Panc1 (cell line): Measurements from ENCODE around the gene SGK1. TPM values are rescaled to one million over a fixed set of nuclear protein-coding genes. Genes with fewer than 3 reads are reported as not detected.
"Not testable (repeated sequence)": the region's sequence is repeated elsewhere in the genome, so short reads cannot be mapped to it uniquely, and the experiment has no call there.

Experiments
- ATAC-seq: fragments of 200-7000 bp; cut with Tn5 transposase; 2 replicates; pipeline ENCODE4 v1.9.1; 2020; ENCODE audit warnings: mild to moderate bottlenecking, moderate library complexity
- BruUV-seq: library from RNA; stranded (reverse); fragments of 400-500 nt; replicated peaks from 2 replicates; lab custom pipeline; 2021; lab: Mats Ljungman, UMichigan
- CTCF ChIA-PET: fragments of 300-600 bp; sonication (Branson Sonifier 250); formaldehyde crosslinking; loops from one replicate; lab custom pipeline; 2022; ENCODE audit warnings: antibody characterized with exemption; lab: Charles Lee
- POLR2A ChIA-PET: fragments of 300-600 bp; sonication (Branson Sonifier 250); formaldehyde crosslinking; loops from one replicate; lab custom pipeline; 2022; ENCODE audit warnings: antibody characterized with exemption; lab: Charles Lee
- DNase-seq: peaks from one replicate; pipeline ENCODE4 v3.0.0-alpha.2; 2010; ENCODE audit warnings: low read depth, low spot score
- H3K27ac ChIP-seq: 2 replicates; pipeline ENCODE4 v1.5.1; 2011; ENCODE audit warnings: mild to moderate bottlenecking, low read length, inconsistent platforms
- H3K27me3 ChIP-seq: fragments of 200-500 bp; sonication (Bioruptor generic); 2 replicates; pipeline ENCODE4 v1.6.0; 2014; ENCODE audit warnings: low read length, inconsistent platforms; ENCODE audit not compliant: control insufficient read depth, insufficient read depth
- H3K36me3 ChIP-seq: fragments of 200-500 bp; sonication (Bioruptor generic); 2 replicates; pipeline ENCODE4 v1.5.1; 2014; ENCODE audit warnings: inconsistent platforms, mild to moderate bottlenecking, low read length, moderate library complexity; ENCODE audit not compliant: control insufficient read depth, insufficient read depth
- H3K4me1 ChIP-seq: 2 replicates; pipeline ENCODE4 v1.5.1; 2011; ENCODE audit warnings: inconsistent platforms, mild to moderate bottlenecking, low read length, moderate library complexity; ENCODE audit not compliant: control insufficient read depth, insufficient read depth
- H3K4me3 ChIP-seq, 2 experiments: 2 replicates each; pipeline ENCODE4 v1.5.1; 2011 to 2012; ENCODE audit warnings: low read depth in 2 of 2, low read length in 2 of 2, mild to moderate bottlenecking in 2 of 2, inconsistent platforms in 1 of 2, moderate library complexity in 1 of 2
- H3K9me3 ChIP-seq: fragments of 200-500 bp; sonication (Bioruptor generic); 2 replicates; pipeline ENCODE4 v1.5.1; 2014; ENCODE audit warnings: low read depth, mild to moderate bottlenecking, inconsistent platforms, low read length, moderate library complexity; ENCODE audit not compliant: control insufficient read depth, insufficient read depth
- CTCF ChIP-seq: fragments of 450-650 bp; IDR thresholded peaks from 2 replicates; pipeline ENCODE4 v1.5.1; 2017; ENCODE audit warnings: mild to moderate bottlenecking
- POLR2AphosphoS5 ChIP-seq: IDR thresholded peaks from 2 replicates; pipeline ENCODE4 v1.6.1; 2012; ENCODE audit warnings: mild to moderate bottlenecking, low read depth, low read length, moderate library complexity
- REST ChIP-seq, 2 experiments: IDR thresholded peaks; 2 replicates each; pipeline ENCODE4 v1.6.1; 2011 to 2012; ENCODE audit warnings: low read depth in 2 of 2, control low read depth in 1 of 2, low read length in 1 of 2, mild to moderate bottlenecking in 1 of 2, moderate library complexity in 1 of 2; ENCODE audit not compliant: insufficient read depth in 1 of 2
- SIN3A ChIP-seq: IDR thresholded peaks from 2 replicates; pipeline ENCODE4 v1.6.1; 2012; ENCODE audit warnings: low read depth, mild to moderate bottlenecking, low read length, moderate library complexity, borderline replicate concordance; ENCODE audit not compliant: insufficient read depth
- TCF7L2 ChIP-seq: IDR thresholded peaks from 2 replicates; pipeline ENCODE4 v1.6.1; 2011; ENCODE audit warnings: mild to moderate bottlenecking, low read depth, low read length, inconsistent platforms
- in situ Hi-C: cut with HindIII; loops from 2 replicates; pipeline ENCODE4 v1.10.0; 2016; ENCODE audit warnings: low sequenced_read_pairs, low pct_unique_long_range_greater_than_20kb
- intact Hi-C: fragments of 100-400 bp; cut with micrococcal nuclease; formaldehyde crosslinking; loops from one replicate; pipeline ENCODE4 v1.10.0; 2022; ENCODE audit not compliant: unreplicated experiment
- total RNA-seq: library from RNA; stranded (reverse); gene quantifications from one replicate; pipeline ENCODE4 v1.2.1, GENCODE V29; 2021; ENCODE audit not compliant: unreplicated experiment

Gene SGK1
- total RNA-seq, 1 experiment from 2014 or later: 7.5 TPM

- intact Hi-C loops (no loop called here), in situ Hi-C loops (no loop called here)
- DNase-seq (no peak), ATAC-seq (no peak)
- H3K9me3 ChIP-seq: no peaks in the 10 kb centered on the region
- BruUV-seq: no TSS peak
- H3K4me1 ChIP-seq: no peaks in the 10 kb centered on the region
- H3K4me3 ChIP-seq: no peak overlapping the region
- no peaks in the 10 kb centered on the region for H3K36me3 ChIP-seq
- H3K27ac ChIP-seq: no peak overlapping the region
- ChIA-PET CTCF (interaction anchor here (0.7 kb wide), 1 partner anchor 67 kb away, joined by 7 read pairs; no protein-coding TSS in a partner anchor), POLR2A (no interaction called here)
- no peaks in the 10 kb centered on the region for H3K27me3 ChIP-seq
- TF ChIP-seq REST (IDR thresholded peaks at IDR 0.05; ENCODE audit: insufficient read depth in 1 of 2, low read depth in 2 of 2, low read length in 1 of 2): no peak
- no peak for TF ChIP-seq CTCF
- no peak for TF ChIP-seq POLR2AphosphoS5
- TF ChIP-seq TCF7L2: no peak
- no peak for TF ChIP-seq SIN3A
Observed at GRCh38 chr6:134281388-134281787, 36.5 kb downstream of the SGK1 start.

GRCh38 chr6:134278000-134278399 is 39.9 kb downstream of the SGK1 start:
- intact Hi-C loops (no loop called here), in situ Hi-C loops (no loop called here)
- DNase-seq (no peak), ATAC-seq (no peak)
- no peak for TF ChIP-seq CTCF
- no peak for TF ChIP-seq REST (IDR thresholded peaks at IDR 0.05; ENCODE audit: insufficient read depth in 1 of 2, low read depth in 2 of 2, low read length in 1 of 2)
- no peak for TF ChIP-seq SIN3A
- no peak for TF ChIP-seq POLR2AphosphoS5
- POLR2A ChIA-PET: no interaction called here
- Histone ChIP-seq H3K4me3 (no peak overlapping the region), H3K27me3 (no peaks in the 10 kb centered on the region), H3K9me3 (no peaks in the 10 kb centered on the region), H3K36me3 (no peaks in the 10 kb centered on the region), H3K4me1 (no peaks in the 10 kb centered on the region), H3K27ac (no peak overlapping the region)
- BruUV-seq: no TSS peak
- CTCF ChIA-PET: no interaction called here

GRCh38 chr6:134276891-134277377 is 41.0 kb downstream of the SGK1 start:
- H3K9me3 ChIP-seq, BruUV-seq, H3K4me1 ChIP-seq, ATAC-seq, CTCF ChIA-PET, H3K27me3 ChIP-seq, intact Hi-C loops, H3K36me3 ChIP-seq, H3K27ac ChIP-seq, DNase-seq, POLR2A ChIA-PET, in situ Hi-C loops, H3K4me3 ChIP-seq: not testable (repeated sequence)
